ENCODE results near the gene MAST1.

The MAST1 gene

DNA sequence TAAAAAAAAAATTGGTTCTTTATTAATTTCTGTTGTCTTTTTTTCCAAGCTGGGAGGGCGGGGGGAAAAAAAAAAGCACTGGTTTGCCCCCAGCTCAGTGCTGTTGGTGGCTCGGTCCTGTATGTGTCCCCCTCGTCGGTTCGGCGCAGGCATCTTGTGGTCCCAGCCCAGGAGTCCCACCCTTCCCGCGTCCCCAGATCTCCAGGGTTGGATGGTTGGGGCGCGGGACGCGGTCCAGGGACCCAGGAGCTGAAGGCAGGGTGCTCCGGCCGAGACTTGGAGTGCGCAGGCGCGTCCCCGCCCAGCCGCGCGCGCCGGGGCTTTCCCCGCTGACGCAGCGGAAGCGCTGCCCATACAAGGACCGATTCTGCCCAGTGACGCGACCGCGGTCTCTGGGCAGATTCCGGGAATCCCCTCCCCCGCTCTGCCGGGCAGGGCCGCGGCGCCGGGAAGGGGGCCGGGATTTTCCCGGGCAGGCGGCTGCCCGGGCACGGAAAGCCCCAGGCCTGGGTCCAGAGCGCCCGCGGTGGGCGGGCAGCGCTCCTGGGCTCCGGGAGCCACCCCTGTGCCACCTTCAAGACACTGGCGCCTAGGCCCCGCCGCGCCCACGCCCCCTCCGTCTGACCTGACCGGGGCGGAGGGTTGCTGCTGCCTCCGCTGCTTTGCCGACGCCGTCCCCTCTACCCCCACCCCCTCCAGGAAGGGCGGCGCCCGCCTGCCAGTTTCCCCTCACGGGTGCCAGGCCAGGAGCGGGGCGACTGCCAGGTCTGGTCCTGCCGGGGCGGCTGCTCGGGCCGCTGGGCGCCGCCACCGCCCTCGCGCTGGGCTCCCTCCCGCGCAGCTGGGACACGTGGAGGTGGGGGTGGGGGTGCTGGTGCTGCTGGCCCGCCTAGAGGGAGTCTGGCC lies 44.8 kb upstream of the MAST1 start:
- no peaks in the 10 kb centered on the region for H3K27me3 ChIP-seq (ENCODE audit: control insufficient read depth, insufficient read depth, low read length)
- peak overlapping the region; percentile 100 for H3K27ac ChIP-seq
- H3K4me3 ChIP-seq (ENCODE audit: low read depth, low read length) = peak overlapping the region; percentile 97
- TF ChIP-seq, protein P1, sequence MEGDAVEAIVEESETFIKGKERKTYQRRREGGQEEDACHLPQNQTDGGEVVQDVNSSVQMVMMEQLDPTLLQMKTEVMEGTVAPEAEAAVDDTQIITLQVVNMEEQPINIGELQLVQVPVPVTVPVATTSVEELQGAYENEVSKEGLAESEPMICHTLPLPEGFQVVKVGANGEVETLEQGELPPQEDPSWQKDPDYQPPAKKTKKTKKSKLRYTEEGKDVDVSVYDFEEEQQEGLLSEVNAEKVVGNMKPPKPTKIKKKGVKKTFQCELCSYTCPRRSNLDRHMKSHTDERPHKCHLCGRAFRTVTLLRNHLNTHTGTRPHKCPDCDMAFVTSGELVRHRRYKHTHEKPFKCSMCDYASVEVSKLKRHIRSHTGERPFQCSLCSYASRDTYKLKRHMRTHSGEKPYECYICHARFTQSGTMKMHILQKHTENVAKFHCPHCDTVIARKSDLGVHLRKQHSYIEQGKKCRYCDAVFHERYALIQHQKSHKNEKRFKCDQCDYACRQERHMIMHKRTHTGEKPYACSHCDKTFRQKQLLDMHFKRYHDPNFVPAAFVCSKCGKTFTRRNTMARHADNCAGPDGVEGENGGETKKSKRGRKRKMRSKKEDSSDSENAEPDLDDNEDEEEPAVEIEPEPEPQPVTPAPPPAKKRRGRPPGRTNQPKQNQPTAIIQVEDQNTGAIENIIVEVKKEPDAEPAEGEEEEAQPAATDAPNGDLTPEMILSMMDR (IDR thresholded peaks at IDR 0.05) = peak; percentile 11
- peaks cover 8% of the 10 kb centered on the region for H3K79me2 ChIP-seq
- H3K4me1 ChIP-seq = peaks cover 35% of the 10 kb centered on the region
- H3K9ac ChIP-seq = peak overlapping the region; percentile 87
- H2AFZ ChIP-seq = peak overlapping the region; percentile 61
- peak overlapping the region; percentile 87 for H3K4me2 ChIP-seq (ENCODE audit: low read length)
- no peaks in the 10 kb centered on the region for H3K9me3 ChIP-seq (ENCODE audit: control insufficient read depth, low read length)
- no peaks in the 10 kb centered on the region for H3K36me3 ChIP-seq (ENCODE audit: control insufficient read depth, insufficient read depth, low read length)

DNA sequence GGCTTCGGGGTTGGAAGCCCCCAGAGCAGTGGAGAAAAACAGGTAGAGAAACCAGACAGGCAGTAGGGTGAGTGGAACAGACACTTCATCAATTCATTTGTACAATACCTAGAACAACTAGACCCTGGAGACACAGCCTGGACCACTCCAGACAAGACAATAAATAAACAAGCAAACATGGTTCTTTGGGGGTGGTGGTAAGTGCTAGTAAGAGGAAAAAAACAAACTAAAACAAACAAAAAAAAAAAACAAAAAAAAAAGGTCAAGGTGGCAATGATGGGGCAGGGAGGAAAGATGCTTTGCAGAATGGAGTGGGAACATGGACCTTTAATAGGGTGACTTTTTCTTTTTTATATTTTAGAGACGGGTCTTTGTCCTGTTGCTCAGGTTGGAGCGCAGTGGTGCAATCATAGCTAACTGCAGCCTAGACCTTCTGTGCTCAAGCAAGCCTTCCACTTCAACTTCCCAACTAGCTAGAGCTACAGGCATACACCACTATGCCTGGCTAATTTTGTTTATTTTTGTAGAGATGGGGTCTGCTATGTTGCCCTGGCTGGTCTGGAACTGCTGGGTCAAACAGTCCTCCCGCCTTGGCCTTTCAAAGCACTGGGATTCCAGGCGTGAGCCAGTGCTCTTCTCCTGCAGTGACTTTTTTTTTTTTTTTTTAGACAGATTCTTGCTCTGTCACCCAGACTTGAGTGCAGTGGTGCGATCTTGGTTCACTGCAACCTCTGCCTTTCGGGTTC lies 43.9 kb upstream of the MAST1 start:
- H3K9ac ChIP-seq = peak overlapping the region; percentile 87

DNA sequence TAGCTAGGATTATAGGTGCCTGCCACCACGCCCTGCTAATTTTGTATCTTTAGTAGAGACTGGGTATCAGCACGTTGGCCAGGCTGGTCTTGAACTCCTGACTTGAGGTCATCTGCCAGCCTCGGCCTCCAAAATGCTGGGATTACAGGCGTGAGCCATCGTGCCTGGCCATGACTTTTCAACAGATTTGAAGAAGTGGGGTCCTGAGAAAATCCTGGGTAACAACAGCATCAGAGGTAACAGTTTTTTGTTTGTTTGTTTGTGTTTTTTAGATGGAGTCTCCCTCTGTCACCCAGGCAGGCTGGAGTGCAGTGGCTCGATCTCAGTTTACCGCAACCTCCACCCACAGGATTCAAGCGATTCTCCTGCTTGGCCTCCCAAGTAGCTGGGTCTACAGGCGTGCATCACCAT lies 43.3 kb upstream of the MAST1 start:
- TF ChIP-seq, protein P1 (IDR thresholded peaks at IDR 0.05) = no peak
- Histone ChIP-seq H3K4me2 (ENCODE audit: low read length) (no peak overlapping the region), H3K27me3 (ENCODE audit: control insufficient read depth, insufficient read depth, low read length) (no peaks in the 10 kb centered on the region), H3K4me3 (ENCODE audit: low read depth, low read length) (no peak overlapping the region), H3K9ac (no peak overlapping the region), H3K79me2 (peaks cover 8% of the 10 kb centered on the region), H2AFZ (no peak overlapping the region), H3K36me3 (ENCODE audit: control insufficient read depth, insufficient read depth, low read length) (no peaks in the 10 kb centered on the region), H3K9me3 (ENCODE audit: control insufficient read depth, low read length) (no peaks in the 10 kb centered on the region), H3K27ac (no peak overlapping the region), H3K4me1 (peaks cover 27% of the 10 kb centered on the region)

More for the DNA sequence above, 43.9 kb upstream of the MAST1 start:
- Histone ChIP-seq H3K4me1 (peaks cover 27% of the 10 kb centered on the region), H3K4me2 (ENCODE audit: low read length) (peak overlapping the region; percentile 87), H3K4me3 (ENCODE audit: low read depth, low read length) (peak overlapping the region; percentile 97), H3K36me3 (ENCODE audit: control insufficient read depth, insufficient read depth, low read length) (no peaks in the 10 kb centered on the region), H3K27ac (peak overlapping the region; percentile 100), H2AFZ (peak overlapping the region; percentile 61), H3K9me3 (ENCODE audit: control insufficient read depth, low read length) (no peaks in the 10 kb centered on the region), H3K79me2 (peaks cover 8% of the 10 kb centered on the region), H3K27me3 (ENCODE audit: control insufficient read depth, insufficient read depth, low read length) (no peaks in the 10 kb centered on the region)
- TF ChIP-seq, protein P1 (IDR thresholded peaks at IDR 0.05) = no peak

DNA sequence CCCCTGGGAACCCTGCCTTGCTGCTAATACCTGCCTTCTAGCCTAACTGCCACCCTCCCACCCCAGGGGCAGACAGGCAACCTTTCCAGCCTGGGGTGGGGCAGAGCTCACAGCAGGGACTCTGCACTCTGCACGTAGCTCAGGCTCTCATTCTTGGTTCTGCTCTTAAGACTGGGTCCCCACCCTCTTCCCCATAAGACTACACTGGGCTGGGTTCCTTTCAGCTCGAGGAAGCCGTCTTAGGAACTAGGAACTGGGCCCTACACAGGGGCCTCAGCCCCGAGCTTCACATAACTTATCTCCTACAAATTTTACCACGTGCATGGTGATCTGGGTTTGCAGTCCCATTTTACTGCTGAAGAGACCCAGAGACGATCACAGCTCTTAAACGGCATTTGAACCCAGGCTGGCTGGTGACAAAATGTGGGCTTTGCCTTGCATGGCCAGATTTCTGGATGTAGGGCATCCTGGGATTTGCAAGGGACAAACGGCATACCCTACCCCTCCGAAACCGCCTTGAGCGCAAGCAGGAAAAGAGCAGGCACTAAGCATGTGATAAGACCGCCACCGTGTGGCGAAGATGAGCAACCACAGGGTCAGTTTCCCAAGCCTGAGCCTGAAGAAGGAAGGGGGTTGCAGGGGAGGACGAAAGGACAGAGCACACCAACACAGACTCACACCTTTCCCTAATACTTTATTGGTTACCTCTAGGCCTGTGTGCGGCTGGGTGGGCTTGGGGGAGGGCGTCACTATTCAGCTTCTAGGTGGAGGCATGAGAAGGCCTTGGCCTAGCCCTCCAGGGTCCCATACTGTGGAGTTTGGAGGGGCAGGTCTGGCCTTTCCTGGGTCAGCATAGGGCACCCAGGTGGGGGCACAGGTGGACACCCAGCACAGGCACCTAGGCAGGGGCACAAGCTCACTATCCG lies 41.9 kb upstream of the MAST1 start:
- Histone ChIP-seq H3K27ac (no peak overlapping the region), H3K9me3 (ENCODE audit: control insufficient read depth, low read length) (no peaks in the 10 kb centered on the region)

More for the DNA sequence above, 41.9 kb upstream of the MAST1 start:
- Histone ChIP-seq H2AFZ (no peak overlapping the region), H3K9ac (no peak overlapping the region), H3K27me3 (ENCODE audit: control insufficient read depth, insufficient read depth, low read length) (no peaks in the 10 kb centered on the region), H3K4me3 (ENCODE audit: low read depth, low read length) (no peak overlapping the region), H3K4me2 (ENCODE audit: low read length) (peak overlapping the region; percentile 30), H3K36me3 (ENCODE audit: control insufficient read depth, insufficient read depth, low read length) (no peaks in the 10 kb centered on the region), H3K79me2 (peaks cover 19% of the 10 kb centered on the region), H3K4me1 (peaks cover 24% of the 10 kb centered on the region)
- TF ChIP-seq, protein P1 (IDR thresholded peaks at IDR 0.05) = peak; percentile 92

Data from parathyroid adenoma (tissue), 2 donors.